ENCODE data around the gene SPRED3. TPM values are rescaled to one million over a fixed set of nuclear protein-coding genes. Genes with fewer than 3 reads are reported as not detected.
A peak's percentile ranks its signal among the peaks of the same experiment; 100 is the strongest.

SPRED3 gene
- total and polyA plus RNA-seq, 9 of the 15 experiments (the other 6 are each of a cell fraction or from before 2014, with no cell fraction given) = 0.05 to 1.3 (median 0.36) TPM

- TF ChIP-seq MGA (IDR thresholded peaks at IDR 0.05) (peak; percentile 80), ZNF165 (CRISPR knock-in tag; IDR thresholded peaks at IDR 0.05; ENCODE audit: borderline replicate concordance) (no peak), MBD2 (IDR thresholded peaks at IDR 0.05; ENCODE audit: borderline replicate concordance, low read depth) (peak; percentile 92; the same call in 1 of the 2 replicates), TARDBP (IDR thresholded peaks at IDR 0.05) (peak; percentile 34; the same call in 1 of the 2 replicates), NCOA1 (IDR thresholded peaks at IDR 0.05; ENCODE audit: low read depth) (no peak), NFIC (IDR thresholded peaks at IDR 0.05) (peak; percentile 20; the same call in 1 of the 2 replicates), ZNF384 (IDR thresholded peaks at IDR 0.05; ENCODE audit: low read depth, low read length) (no peak), BMI1 (IDR thresholded peaks at IDR 0.05; ENCODE audit: low read length) (no peak), ZNF324 (CRISPR knock-in tag; IDR thresholded peaks at IDR 0.05) (no peak), HDAC6 (IDR thresholded peaks at IDR 0.05; ENCODE audit: low read depth, low read length) (no peak), ZNF57 (CRISPR knock-in tag; IDR thresholded peaks at IDR 0.05) (no peak), E2F8 (IDR thresholded peaks at IDR 0.05; ENCODE audit: low read depth, partially characterized antibody) (no peak), PREB (CRISPR knock-in tag; IDR thresholded peaks at IDR 0.05) (no peak)
These were observed 14.6 kb downstream of the SPRED3 start, which contains the start of gene FAM98C (continued) for GRCh38 chr19:38402967-38403674.
